Muscle of back (tissue), 11 donors: ENCODE results near the gene DAB2IP. TPM values are rescaled to one million over a fixed set of nuclear protein-coding genes. Genes with fewer than 3 reads are reported as not detected.

ENCODE experiments used
- DNase-seq, 3 donors: peaks; one replicate each; pipeline versions ENCODE4 v3.0.0 to v3.0.0-alpha.2; 2013
- polyA plus RNA-seq, 10 donors: library from polyadenylated mRNA; unstranded; fragments of 120-200 nt; gene quantifications; one replicate each; pipeline ENCODE4 v1.2.1, GENCODE V29; 2013; ENCODE audit not compliant: insufficient read length in 10 of 10

Gene DAB2IP
- polyA plus RNA-seq, 10 donors = 31.1 to 42.6 (median 36.5) TPM

GRCh38 chr9:121816449-121816817 is 165.0 kb downstream of the DAB2IP start:
- DNase-seq = no peak

GRCh38 chr9:121816845-121817450 is 165.5 kb downstream of the DAB2IP start:
- DNase-seq = no peak

- DNase-seq = no peak
Measured at GRCh38 chr9:121817476-121817875, 166.0 kb downstream of the DAB2IP start.

GRCh38 chr9:121818016-121818661 is 166.7 kb downstream of the DAB2IP start:
- DNase-seq = no peak

GRCh38 chr9:121818841-121819427 is 167.5 kb downstream of the DAB2IP start:
- no peak for DNase-seq

GRCh38 chr9:121819428-121820231 is 168.2 kb downstream of the DAB2IP start:
- DNase-seq = peak in 1 of 3 donors; percentile 41

GRCh38 chr9:121820286-121821005 is 169.0 kb downstream of the DAB2IP start:
- DNase-seq = no peak

GRCh38 chr9:121821326-121821725 is 169.9 kb downstream of the DAB2IP start:
- no peak for DNase-seq

GRCh38 chr9:121822093-121823085 is 171.0 kb downstream of the DAB2IP start:
- no peak for DNase-seq

GRCh38 chr9:121823451-121824169 is 172.2 kb downstream of the DAB2IP start:
- no peak for DNase-seq

- no peak for DNase-seq
Measured at GRCh38 chr9:121824651-121825030, 173.2 kb downstream of the DAB2IP start.

GRCh38 chr9:121825031-121825691 is 173.7 kb downstream of the DAB2IP start:
- no peak for DNase-seq

- DNase-seq = no peak
Measured at GRCh38 chr9:121826711-121827110, 175.3 kb downstream of the DAB2IP start.

- no peak for DNase-seq
Measured at GRCh38 chr9:121827251-121827967, 176.0 kb downstream of the DAB2IP start.

GRCh38 chr9:121830441-121831140 is 179.2 kb downstream of the DAB2IP start:
- no peak for DNase-seq

GRCh38 chr9:121831869-121832268 is 180.4 kb downstream of the DAB2IP start:
- DNase-seq = no peak

- DNase-seq = no peak
Measured at GRCh38 chr9:121833061-121833460, 181.6 kb downstream of the DAB2IP start.
